ENCODE results near the gene GTF3A. TPM values are rescaled to one million over a fixed set of nuclear protein-coding genes. Genes with fewer than 3 reads are reported as not detected.
A peak's percentile ranks its signal among the peaks of the same experiment; 100 is the strongest.

The GTF3A gene
- total RNA-seq, 4 donors from 2014 or later = 64.5 to 201 (median 123) TPM

DNA sequence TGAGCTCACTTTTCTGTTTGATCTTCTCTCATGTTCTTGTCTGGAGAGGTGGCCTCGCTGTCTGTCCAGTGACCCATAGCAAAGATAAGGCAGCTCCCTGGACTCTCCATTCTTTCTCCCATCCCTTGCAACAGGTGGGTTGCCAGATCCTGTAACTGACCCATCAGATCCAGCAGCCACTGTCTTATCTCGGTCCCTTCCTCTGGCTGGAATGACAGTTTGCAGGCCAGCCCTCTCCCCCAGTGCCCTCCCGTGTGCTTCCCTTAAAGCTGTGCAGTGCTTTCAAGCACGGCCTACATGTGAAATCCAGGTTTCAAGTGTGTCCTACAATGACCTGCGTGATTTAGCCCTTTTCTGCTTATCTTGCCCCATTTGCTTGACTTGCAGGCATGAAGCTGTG, 3.7 kb downstream of the GTF3A start:
- Histone ChIP-seq H3K4me3 (no peak overlapping the region), H3K9me3 (no peaks in the 10 kb centered on the region), H3K27me3 (no peaks in the 10 kb centered on the region), H3K4me1 (peaks cover 0 to 46% (median 29%) of the 10 kb centered on the region in 4 donors), H3K27ac (peak overlapping the region in 2 of 4 donors; percentile 10 to 85), H3K36me3 (peaks cover 0 to 58% (median 14%) of the 10 kb centered on the region in 3 donors)
- TF ChIP-seq POLR2A (IDR thresholded peaks at IDR 0.05) (no peak), EP300 (IDR thresholded peaks at IDR 0.05) (no peak)
- TF ChIP-seq, protein P1, sequence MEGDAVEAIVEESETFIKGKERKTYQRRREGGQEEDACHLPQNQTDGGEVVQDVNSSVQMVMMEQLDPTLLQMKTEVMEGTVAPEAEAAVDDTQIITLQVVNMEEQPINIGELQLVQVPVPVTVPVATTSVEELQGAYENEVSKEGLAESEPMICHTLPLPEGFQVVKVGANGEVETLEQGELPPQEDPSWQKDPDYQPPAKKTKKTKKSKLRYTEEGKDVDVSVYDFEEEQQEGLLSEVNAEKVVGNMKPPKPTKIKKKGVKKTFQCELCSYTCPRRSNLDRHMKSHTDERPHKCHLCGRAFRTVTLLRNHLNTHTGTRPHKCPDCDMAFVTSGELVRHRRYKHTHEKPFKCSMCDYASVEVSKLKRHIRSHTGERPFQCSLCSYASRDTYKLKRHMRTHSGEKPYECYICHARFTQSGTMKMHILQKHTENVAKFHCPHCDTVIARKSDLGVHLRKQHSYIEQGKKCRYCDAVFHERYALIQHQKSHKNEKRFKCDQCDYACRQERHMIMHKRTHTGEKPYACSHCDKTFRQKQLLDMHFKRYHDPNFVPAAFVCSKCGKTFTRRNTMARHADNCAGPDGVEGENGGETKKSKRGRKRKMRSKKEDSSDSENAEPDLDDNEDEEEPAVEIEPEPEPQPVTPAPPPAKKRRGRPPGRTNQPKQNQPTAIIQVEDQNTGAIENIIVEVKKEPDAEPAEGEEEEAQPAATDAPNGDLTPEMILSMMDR (IDR thresholded peaks at IDR 0.05) = no peak
- DNase-seq (ENCODE audit: low spot score in 2 of 2) = no peak
- 89 to 96% methylated on average over 5 of the region's 5 CpGs for WGBS, 2 donors

DNA sequence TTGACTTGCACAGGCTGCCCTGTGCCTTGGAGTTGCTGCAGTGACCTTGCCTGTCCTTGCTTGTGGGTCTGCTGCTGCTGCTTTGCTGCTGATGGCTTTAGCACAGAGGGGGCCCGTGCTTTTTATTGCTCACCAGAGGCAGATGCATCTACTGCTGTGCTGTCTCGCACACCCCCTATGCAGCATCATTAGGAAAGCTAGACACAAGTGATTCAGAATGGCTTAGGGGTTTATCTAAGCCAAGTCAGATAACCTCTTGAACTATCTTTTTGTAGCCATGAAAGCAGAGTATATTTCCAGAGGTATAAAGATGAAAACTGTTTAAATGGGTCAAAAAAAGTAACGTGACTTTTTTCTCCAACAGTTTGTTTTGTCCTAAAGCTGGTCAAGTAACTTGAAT, 7.8 kb downstream of the GTF3A start:
- peaks cover 0 to 17% (median 3%) of the 10 kb centered on the region in 4 donors for H3K4me1 ChIP-seq
- TF ChIP-seq POLR2A (IDR thresholded peaks at IDR 0.05) = no peak
- TF ChIP-seq, protein P1 (IDR thresholded peaks at IDR 0.05) = no peak
- no peak for TF ChIP-seq EP300 (IDR thresholded peaks at IDR 0.05)
- no peaks in the 10 kb centered on the region for H3K27me3 ChIP-seq
- peaks cover 0 to 95% (median 19%) of the 10 kb centered on the region in 3 donors for H3K36me3 ChIP-seq
- 63 to 68% methylated on average over 3 of the region's 3 CpGs for WGBS, 2 donors
- no peak overlapping the region for H3K27ac ChIP-seq
- no peak for DNase-seq (ENCODE audit: low spot score in 2 of 2)
- no peaks in the 10 kb centered on the region for H3K9me3 ChIP-seq
- no peak overlapping the region for H3K4me3 ChIP-seq

DNA sequence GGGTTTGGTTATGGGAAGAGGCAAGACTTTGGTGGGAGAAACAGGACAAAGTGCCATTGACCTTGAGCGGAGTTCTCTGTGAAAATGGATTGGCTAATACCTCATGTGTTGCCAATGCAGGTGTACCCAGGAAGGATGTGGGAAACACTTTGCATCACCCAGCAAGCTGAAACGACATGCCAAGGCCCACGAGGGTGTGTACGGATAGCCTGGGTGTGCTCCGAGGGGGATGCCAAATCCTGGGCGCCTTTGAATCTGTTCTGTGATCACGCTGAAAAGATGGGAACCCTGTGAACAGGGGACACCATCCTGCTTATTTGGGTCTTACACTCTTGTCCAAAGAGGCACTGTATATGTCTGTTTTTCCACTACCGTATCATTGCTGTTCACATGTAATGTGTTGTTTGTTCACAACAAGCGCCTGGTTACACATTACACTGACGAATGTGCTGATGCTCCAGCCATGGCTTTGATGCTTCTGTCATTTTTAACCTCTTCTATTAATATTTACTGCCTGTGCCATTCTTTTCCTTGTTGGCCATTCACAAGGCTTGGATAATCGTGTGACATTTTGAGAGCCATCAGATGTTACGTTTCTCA, 8.3 kb downstream of the GTF3A start:
- H3K9me3 ChIP-seq = no peaks in the 10 kb centered on the region
- no peak for DNase-seq (ENCODE audit: low spot score in 2 of 2)
- no peaks in the 10 kb centered on the region for H3K27me3 ChIP-seq
- 73 to 80% methylated on average over 12 of the region's 12 CpGs for WGBS, 2 donors
- no peak overlapping the region for H3K4me3 ChIP-seq
- no peak overlapping the region for H3K27ac ChIP-seq
- peaks cover 0 to 12% (median 0%) of the 10 kb centered on the region in 4 donors for H3K4me1 ChIP-seq
- TF ChIP-seq EP300 (IDR thresholded peaks at IDR 0.05) = no peak
- TF ChIP-seq POLR2A (IDR thresholded peaks at IDR 0.05) = no peak
- TF ChIP-seq, protein P1 (IDR thresholded peaks at IDR 0.05) = no peak
- H3K36me3 ChIP-seq = peaks cover 0 to 95% (median 19%) of the 10 kb centered on the region in 3 donors

DNA sequence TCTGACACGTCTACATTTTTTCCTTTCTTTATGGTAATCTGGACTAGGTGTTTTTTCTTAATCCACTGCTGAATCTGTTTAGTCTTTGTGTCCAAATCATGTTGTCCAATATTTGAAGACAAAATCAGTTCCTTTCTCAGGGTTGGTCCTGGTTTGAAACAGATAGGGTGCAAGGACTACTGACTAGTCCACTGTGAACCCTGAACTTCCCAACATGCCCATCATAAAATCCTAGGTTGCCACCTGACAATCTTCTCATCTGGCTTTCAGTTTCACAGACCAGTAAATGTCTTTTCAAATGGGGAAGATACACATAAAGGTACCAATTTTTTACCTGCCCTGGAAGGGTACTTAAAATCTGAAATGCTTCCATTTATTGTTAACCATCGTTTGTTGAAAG, 12.7 kb downstream of the GTF3A start:
- DNase-seq (ENCODE audit: low spot score in 2 of 2) = no peak
- H3K4me1 ChIP-seq = peaks cover 0 to 4% (median under 1%) of the 10 kb centered on the region in 4 donors
- TF ChIP-seq POLR2A (IDR thresholded peaks at IDR 0.05) (no peak), EP300 (IDR thresholded peaks at IDR 0.05) (no peak)
- TF ChIP-seq, protein P1 (IDR thresholded peaks at IDR 0.05) = no peak
- no peak overlapping the region for H3K4me3 ChIP-seq
- no peaks in the 10 kb centered on the region for H3K9me3 ChIP-seq
- 98 to 99% methylated on average over 2 of the region's 2 CpGs for WGBS, 2 donors
- peaks cover 0 to 93% (median 11%) of the 10 kb centered on the region in 3 donors for H3K36me3 ChIP-seq
- no peaks in the 10 kb centered on the region for H3K27me3 ChIP-seq
- H3K27ac ChIP-seq = no peak overlapping the region

DNA sequence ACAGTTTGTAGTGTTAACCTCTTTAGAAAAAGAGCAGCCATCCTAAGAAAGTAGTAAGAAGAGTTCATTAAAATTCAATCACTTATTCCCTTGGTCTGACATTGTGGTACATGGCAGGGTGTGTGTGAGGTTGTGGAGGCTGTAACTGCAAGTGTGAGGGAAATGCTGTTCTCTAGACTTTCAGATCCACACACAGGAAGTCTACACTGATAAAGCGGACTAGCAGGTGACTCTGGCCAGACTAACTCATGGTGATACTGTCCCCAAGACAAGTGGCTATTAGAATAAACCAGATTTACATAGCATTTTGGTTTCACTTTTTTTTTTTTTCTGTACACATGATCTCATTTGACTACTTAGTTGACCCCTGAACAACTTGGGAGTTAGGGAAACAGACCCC, 16.0 kb downstream of the GTF3A start:
- WGBS, 2 donors = 83 to 91% methylated on average over 1 of the region's 1 CpG
- DNase-seq (ENCODE audit: low spot score in 2 of 2) = no peak
- no peaks in the 10 kb centered on the region for H3K9me3 ChIP-seq
- peaks cover 0 to 78% (median 6%) of the 10 kb centered on the region in 3 donors for H3K36me3 ChIP-seq
- no peak for TF ChIP-seq EP300 (IDR thresholded peaks at IDR 0.05)
- no peak for TF ChIP-seq POLR2A (IDR thresholded peaks at IDR 0.05)
- TF ChIP-seq, protein P1 (IDR thresholded peaks at IDR 0.05) = no peak
- H3K4me3 ChIP-seq = no peak overlapping the region
- no peaks in the 10 kb centered on the region for H3K27me3 ChIP-seq
- no peak overlapping the region for H3K27ac ChIP-seq
- peaks cover 0 to 12% (median 2%) of the 10 kb centered on the region in 4 donors for H3K4me1 ChIP-seq

All from tibial nerve (tissue), 4 donors.